Fibroblast of skin of right biceps (primary cell): Measurements from ENCODE around the gene PRR35.

ENCODE experiments used
- DNase-seq: peaks from one replicate; pipeline ENCODE4 v3.0.0-alpha.2; 2013

The PRR35 gene

GRCh38 chr16:565419-566330 is 5.5 kb downstream of the PRR35 start:
- no peak for DNase-seq

GRCh38 chr16:566475-567372 is 6.5 kb downstream of the PRR35 start, which contains the start of gene NHLRC4:
NHLRC4 (plus strand) TSS chr16:567005; CDS start chr16:568048, 1,043 bp downstream.
- DNase-seq = peak; percentile 27

GRCh38 chr16:567373-568256 is 7.4 kb downstream of the PRR35 start:
- no peak for DNase-seq

- no peak for DNase-seq
Measured at GRCh38 chr16:568401-569258, 8.4 kb downstream of the PRR35 start.

GRCh38 chr16:569445-570254 is 9.5 kb downstream of the PRR35 start, which contains the start of gene PIGQ:
PIGQ (plus strand) TSS chr16:569968; CDS start chr16:574075, 4,107 bp downstream.
- DNase-seq = peak; percentile 66

GRCh38 chr16:572865-573650 is 12.9 kb downstream of the PRR35 start:
- DNase-seq = no peak

GRCh38 chr16:574021-574760 is 14.0 kb downstream of the PRR35 start:
- DNase-seq = no peak

- no peak for DNase-seq
Measured at GRCh38 chr16:575354-576196, 15.4 kb downstream of the PRR35 start.

GRCh38 chr16:576197-576822 is 16.1 kb downstream of the PRR35 start:
- no peak for DNase-seq

- DNase-seq = no peak
Measured at GRCh38 chr16:576823-577201, 16.6 kb downstream of the PRR35 start.

- no peak for DNase-seq
Measured at GRCh38 chr16:577796-578195, 17.6 kb downstream of the PRR35 start.

GRCh38 chr16:578232-578869 is 18.2 kb downstream of the PRR35 start:
- no peak for DNase-seq

- peak; percentile 70 for DNase-seq
Measured at GRCh38 chr16:578870-579405, 18.7 kb downstream of the PRR35 start.

GRCh38 chr16:580141-580945 is 20.1 kb downstream of the PRR35 start:
- no peak for DNase-seq

- DNase-seq = no peak
Measured at GRCh38 chr16:580946-581498, 20.8 kb downstream of the PRR35 start.
